Activated T-cell treated with anti-CD3 and anti-CD28 coated beads for 48 hours (primary cell): ENCODE results near the gene CIB1.
A peak's percentile ranks its signal among the peaks of the same experiment; 100 is the strongest.
"Not testable (repeated sequence)": the region's sequence is repeated elsewhere in the genome, so short reads cannot be mapped to it uniquely, and the experiment has no call there.

ENCODE experiments used
- DNase-seq: peaks from one replicate; pipeline ENCODE4 v3.0.0-alpha.2; 2020; ENCODE audit warnings: low read depth

The CIB1 gene

GRCh38 chr15:90192961-90193786 lies 40.6 kb downstream of the CIB1 start:
- no peak for DNase-seq

GRCh38 chr15:90191794-90192509 lies 41.8 kb downstream of the CIB1 start:
- no peak for DNase-seq

GRCh38 chr15:90191344-90191687 lies 42.4 kb downstream of the CIB1 start:
- DNase-seq = no peak

- DNase-seq = no peak
Observed at GRCh38 chr15:90190606-90191343, 43.0 kb downstream of the CIB1 start.

GRCh38 chr15:90189781-90190467 lies 43.8 kb downstream of the CIB1 start:
- no peak for DNase-seq

- no peak for DNase-seq
Observed at GRCh38 chr15:90188914-90189748, 44.6 kb downstream of the CIB1 start.

GRCh38 chr15:90188065-90188464 lies 45.7 kb downstream of the CIB1 start:
- DNase-seq = not testable (repeated sequence)

- DNase-seq = no peak
Observed at GRCh38 chr15:90187257-90187868, 46.4 kb downstream of the CIB1 start.

- DNase-seq = peak; percentile 34
Observed at GRCh38 chr15:90184786-90185704, 48.7 kb downstream of the CIB1 start.

- no peak for DNase-seq
Observed at GRCh38 chr15:90184119-90184785, 49.5 kb downstream of the CIB1 start.

GRCh38 chr15:90181776-90182175 lies 52.0 kb downstream of the CIB1 start:
- no peak for DNase-seq
